ENCODE measurements around the gene SMIM24. TPM values are rescaled to one million over a fixed set of nuclear protein-coding genes. Genes with fewer than 3 reads are reported as not detected.

The SMIM24 gene
- total RNA-seq, 3 donors from 2014 or later = 8.5 to 62.5 (median 41.8) TPM

DNA sequence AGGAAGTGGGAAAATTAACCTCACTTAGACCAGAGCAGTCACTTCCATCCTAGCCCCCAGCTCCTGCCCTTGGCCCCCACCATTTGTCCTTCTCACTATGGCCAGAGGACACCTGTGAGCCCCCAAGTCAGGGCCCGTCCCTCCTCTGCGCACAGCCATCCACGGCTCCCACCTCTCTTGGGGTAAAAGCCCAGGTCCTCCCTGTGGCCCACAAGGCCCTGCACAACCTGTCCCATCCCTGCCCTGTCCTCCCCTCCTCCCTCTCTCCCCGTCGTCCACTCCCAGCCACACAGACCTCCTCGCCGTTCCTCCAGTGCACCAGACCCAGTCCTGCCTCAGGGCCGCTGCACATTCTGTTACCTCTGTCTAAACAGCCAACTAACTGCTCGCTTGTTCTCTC is 53.9 kb downstream of the SMIM24 start:
- intact Hi-C loops (cut with DNase I, micrococcal nuclease) = loop anchor here in 1 of 2 donors (10.0 kb wide), 1 partner anchor 62 kb away; the partner anchor contains the start of gene NFIC
- ATAC-seq = no peak
- Histone ChIP-seq H3K36me3 (ENCODE audit: low read depth) (no peaks in the 10 kb centered on the region), H3K9me3 (no peaks in the 10 kb centered on the region), H3K4me1 (ENCODE audit: low read depth) (peaks cover 9% of the 10 kb centered on the region), H3K4me3 (no peak overlapping the region)
- TF ChIP-seq, protein P1, sequence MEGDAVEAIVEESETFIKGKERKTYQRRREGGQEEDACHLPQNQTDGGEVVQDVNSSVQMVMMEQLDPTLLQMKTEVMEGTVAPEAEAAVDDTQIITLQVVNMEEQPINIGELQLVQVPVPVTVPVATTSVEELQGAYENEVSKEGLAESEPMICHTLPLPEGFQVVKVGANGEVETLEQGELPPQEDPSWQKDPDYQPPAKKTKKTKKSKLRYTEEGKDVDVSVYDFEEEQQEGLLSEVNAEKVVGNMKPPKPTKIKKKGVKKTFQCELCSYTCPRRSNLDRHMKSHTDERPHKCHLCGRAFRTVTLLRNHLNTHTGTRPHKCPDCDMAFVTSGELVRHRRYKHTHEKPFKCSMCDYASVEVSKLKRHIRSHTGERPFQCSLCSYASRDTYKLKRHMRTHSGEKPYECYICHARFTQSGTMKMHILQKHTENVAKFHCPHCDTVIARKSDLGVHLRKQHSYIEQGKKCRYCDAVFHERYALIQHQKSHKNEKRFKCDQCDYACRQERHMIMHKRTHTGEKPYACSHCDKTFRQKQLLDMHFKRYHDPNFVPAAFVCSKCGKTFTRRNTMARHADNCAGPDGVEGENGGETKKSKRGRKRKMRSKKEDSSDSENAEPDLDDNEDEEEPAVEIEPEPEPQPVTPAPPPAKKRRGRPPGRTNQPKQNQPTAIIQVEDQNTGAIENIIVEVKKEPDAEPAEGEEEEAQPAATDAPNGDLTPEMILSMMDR (IDR thresholded peaks at IDR 0.05) = no peak
- DNase-seq = no peak

Other genes with a start within 250 kb of the SMIM24 start
- 100 to 1,000 TPM in 1 of 3 donors, 10 to 100 TPM in 2; 38.4 to 210 (median 79.3) TPM for gene NFIC, start 113.9 kb downstream of the SMIM24 start, total RNA-seq
- gene SMIM44, start 2.9 kb upstream of the SMIM24 start, total RNA-seq = 1 to 10 TPM; 1.1 to 5.5 (median 5.5) TPM
- gene DOHH, start 20.1 kb upstream of the SMIM24 start, total RNA-seq = 10 to 100 TPM in 2 of 3 donors, 1 to 10 TPM in 1; 7.6 to 11.1 (median 10.4) TPM
- gene FZR1, start 25.8 kb upstream of the SMIM24 start, total RNA-seq = 10 to 100 TPM; 35.9 to 59.6 (median 46.4) TPM
- gene TEKTIP1, start 58.6 kb upstream of the SMIM24 start, total RNA-seq = 1 to 10 TPM; 3.2 to 6.0 (median 3.4) TPM
- gene MFSD12, start 77.1 kb upstream of the SMIM24 start, total RNA-seq = 10 to 100 TPM; 25.0 to 43.6 (median 36.8) TPM
- gene HMG20B, start 92.4 kb upstream of the SMIM24 start, total RNA-seq = 10 to 100 TPM; 79.9 to 81.9 (median 81.4) TPM
- 1 to 10 TPM in 1 of 3 donors, under 1 TPM in 2; 0.34 to 1.1 (median 0.58) TPM for gene GIPC3, start 105.0 kb upstream of the SMIM24 start, total RNA-seq
- gene TBXA2R, start 126.3 kb upstream of the SMIM24 start, total RNA-seq = 1 to 10 TPM in 2 of 3 donors, under 1 TPM in 1; 0.72 to 2.3 (median 1.1) TPM
- gene CACTIN, start 146.3 kb upstream of the SMIM24 start, total RNA-seq = 10 to 100 TPM; 22.4 to 26.8 (median 22.6) TPM
- 10 to 100 TPM; 23.1 to 95.2 (median 23.2) TPM for gene PIP5K1C, start 219.9 kb upstream of the SMIM24 start, total RNA-seq
- 100 to 1,000 TPM; 167 to 357 (median 285) TPM for gene TJP3, start 227.9 kb upstream of the SMIM24 start, total RNA-seq

All from mucosa of descending colon (tissue), 3 donors.